Astrocyte (in vitro differentiated cells and primary cell): ENCODE data around the gene RPS6KA2.

ENCODE experiments used
- CTCF ChIP-seq: IDR thresholded peaks from 2 replicates; pipeline ENCODE4 v1.5.1; 2011; ENCODE audit warnings: low read depth, mild to moderate bottlenecking, inconsistent platforms, low read length, moderate library complexity; ENCODE audit not compliant: insufficient read depth
- EZH2 ChIP-seq: IDR thresholded peaks from 2 replicates; pipeline ENCODE4 v1.6.1; 2012; ENCODE audit warnings: mild to moderate bottlenecking, low read length, inconsistent platforms; ENCODE audit not compliant: insufficient read depth

DNA sequence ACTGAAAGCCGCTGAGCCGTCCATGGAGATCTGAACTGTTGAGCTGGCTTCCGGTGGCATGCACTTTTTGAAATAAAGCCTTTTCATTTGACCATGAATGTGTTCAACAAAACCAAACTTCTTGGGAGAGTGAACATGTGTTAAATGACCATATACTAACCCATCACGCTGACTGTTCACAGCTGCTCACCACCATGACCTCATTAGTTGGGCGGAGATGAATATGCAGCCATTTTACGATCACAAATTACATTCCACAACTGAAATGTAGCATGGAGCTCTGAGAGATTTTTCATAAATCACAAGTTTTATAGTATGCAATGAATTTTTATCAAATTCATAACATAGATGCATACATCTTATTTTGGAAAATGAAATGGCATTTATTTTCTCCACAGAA, 44.8 kb downstream of the RPS6KA2 start:
- TF ChIP-seq CTCF (no peak), EZH2 (no peak)
